Loucy (cell line): ENCODE results near the gene ACSF2.

Source experiments
- H2AFZ ChIP-seq: fragments of 200-600 bp; sonication (generic); 2 replicates; pipeline ENCODE4 v1.6.0; 2016; ENCODE audit warnings: antibody characterized with exemption, mild to moderate bottlenecking, low read length, moderate library complexity
- H3F3A ChIP-seq: fragments of 200-600 bp; 2 replicates; pipeline ENCODE4 v1.6.0; 2016; ENCODE audit warnings: antibody characterized with exemption, low read depth, mild to moderate bottlenecking
- H3K27me3 ChIP-seq: fragments of 200-600 bp; sonication (generic); 2 replicates; pipeline ENCODE4 v1.6.1; 2014; ENCODE audit warnings: low read length, mild to moderate bottlenecking; ENCODE audit not compliant: insufficient read depth, poor library complexity, severe bottlenecking
- H3K36me3 ChIP-seq: fragments of 200-600 bp; sonication (generic); 2 replicates; pipeline ENCODE4 v1.6.1; 2016; ENCODE audit warnings: low read length; ENCODE audit not compliant: insufficient read depth
- H3K4me1 ChIP-seq: fragments of 200-600 bp; sonication (generic); 2 replicates; pipeline ENCODE4 v1.5.1; 2014; ENCODE audit warnings: low read length, mild to moderate bottlenecking; ENCODE audit not compliant: insufficient read depth, poor library complexity, severe bottlenecking
- H3K4me2 ChIP-seq: fragments of 200-600 bp; sonication (generic); 2 replicates; pipeline ENCODE4 v1.6.0; 2014; ENCODE audit warnings: antibody characterized with exemption, low read length, low read depth, mild to moderate bottlenecking; ENCODE audit not compliant: poor library complexity, severe bottlenecking
- H3K4me3 ChIP-seq: fragments of 200-600 bp; sonication (generic); 2 replicates; pipeline ENCODE4 v1.5.1; 2014; ENCODE audit warnings: low read length, mild to moderate bottlenecking, mixed read lengths; ENCODE audit not compliant: poor library complexity, severe bottlenecking
- H3K79me2 ChIP-seq: fragments of 200-600 bp; sonication (generic); 2 replicates; pipeline ENCODE4 v1.6.1; 2014; ENCODE audit warnings: low read length; ENCODE audit not compliant: insufficient read depth
- H3K9ac ChIP-seq: fragments of 200-600 bp; sonication (generic); 2 replicates; pipeline ENCODE4 v1.6.0; 2014; ENCODE audit warnings: mild to moderate bottlenecking, low read depth, low read length, moderate library complexity; ENCODE audit not compliant: poor library complexity, severe bottlenecking
- H3K9me2 ChIP-seq: fragments of 200-600 bp; sonication (generic); replicated peaks from 2 replicates; pipeline ENCODE4 v1.6.1; 2016; ENCODE audit warnings: low read depth, low read length, mixed read lengths
- H3K9me3 ChIP-seq: fragments of 200-600 bp; sonication (generic); 2 replicates; pipeline ENCODE4 v1.6.1; 2014; ENCODE audit warnings: mild to moderate bottlenecking, antibody characterized with exemption, low read length, low read depth; ENCODE audit not compliant: insufficient read depth
- H4K20me1 ChIP-seq: fragments of 200-600 bp; sonication (generic); 2 replicates; pipeline ENCODE4 v1.6.0; 2014; ENCODE audit warnings: antibody characterized with exemption, low read length, mild to moderate bottlenecking; ENCODE audit not compliant: insufficient read depth, poor library complexity, severe bottlenecking
- CTCF ChIP-seq: fragments of 200-600 bp; sonication (generic); conservative IDR thresholded peaks from 2 replicates; pipeline ENCODE4 v1.5.1; 2014; ENCODE audit warnings: mild to moderate bottlenecking, antibody characterized with exemption, low read length
- EZH2phosphoT487 ChIP-seq: fragments of 200-600 bp; IDR thresholded peaks from 2 replicates; pipeline ENCODE4 v1.6.1; 2018; ENCODE audit warnings: antibody characterized with exemption, mild to moderate bottlenecking, moderate library complexity, borderline replicate concordance

ACSF2 gene

GRCh38 chr17:50465171-50465570 is 39.2 kb downstream of the ACSF2 start:
- Histone ChIP-seq H3F3A (no peaks in the 10 kb centered on the region), H3K9me2 (no peaks in the 10 kb centered on the region), H3K4me1 (no peaks in the 10 kb centered on the region), H3K4me3 (no peak overlapping the region), H3K9ac (no peak overlapping the region), H3K9me3 (no peaks in the 10 kb centered on the region), H3K27me3 (no peaks in the 10 kb centered on the region), H3K36me3 (no peaks in the 10 kb centered on the region), H4K20me1 (no peaks in the 10 kb centered on the region), H2AFZ (no peak overlapping the region), H3K4me2 (no peak overlapping the region), H3K79me2 (no peaks in the 10 kb centered on the region)
- TF ChIP-seq CTCF, result no peak
- TF ChIP-seq EZH2phosphoT487, result no peak

- H3K4me2 ChIP-seq, result no peak overlapping the region
- no peak for TF ChIP-seq CTCF
- no peak for TF ChIP-seq EZH2phosphoT487
Observed at GRCh38 chr17:50465635-50466034, 39.6 kb downstream of the ACSF2 start.

GRCh38 chr17:50466371-50467113 is 40.5 kb downstream of the ACSF2 start:
- Histone ChIP-seq H4K20me1 (no peaks in the 10 kb centered on the region), H3K4me1 (no peaks in the 10 kb centered on the region), H3K9me2 (no peaks in the 10 kb centered on the region), H3K4me3 (no peak overlapping the region), H3K79me2 (no peaks in the 10 kb centered on the region), H3K36me3 (no peaks in the 10 kb centered on the region), H2AFZ (no peak overlapping the region), H3F3A (no peaks in the 10 kb centered on the region), H3K9me3 (no peaks in the 10 kb centered on the region), H3K4me2 (no peak overlapping the region), H3K9ac (no peak overlapping the region), H3K27me3 (no peaks in the 10 kb centered on the region)
- TF ChIP-seq CTCF, result no peak

More at GRCh38 chr17:50465635-50466034, 39.6 kb downstream of the ACSF2 start:
- Histone ChIP-seq H2AFZ (no peak overlapping the region), H3K9me2 (no peaks in the 10 kb centered on the region), H3K4me1 (no peaks in the 10 kb centered on the region), H4K20me1 (no peaks in the 10 kb centered on the region), H3K4me3 (no peak overlapping the region), H3F3A (no peaks in the 10 kb centered on the region), H3K27me3 (no peaks in the 10 kb centered on the region), H3K36me3 (no peaks in the 10 kb centered on the region), H3K9me3 (no peaks in the 10 kb centered on the region), H3K9ac (no peak overlapping the region), H3K79me2 (no peaks in the 10 kb centered on the region)
